GM18873 (cell line): Measurements from ENCODE around the gene PRAMEF14.
"Not testable (repeated sequence)": the region's sequence is repeated elsewhere in the genome, so short reads cannot be mapped to it uniquely, and the experiment has no call there.

Experiments
- ATAC-seq: cut with Tn5 transposase; IDR thresholded peaks from one replicate; pipeline ENCODE4 v1.9.1; 2021; ENCODE audit warnings: mild to moderate bottlenecking, moderate library complexity, moderate number of reproducible peaks; ENCODE audit not compliant: unreplicated experiment, low FRiP score

PRAMEF14 gene

GRCh38 chr1:13347034-13347433 is at the start of gene PRAMEF14:
TSS of gene PRAMEF14 (minus strand) at chr1:13347134. CDS start at chr1:13345314, 1,820 bp downstream.
- not testable (repeated sequence) for ATAC-seq

- ATAC-seq = not testable (repeated sequence)
Measured at GRCh38 chr1:13395311-13395710, 48.4 kb upstream of the PRAMEF14 start.

- not testable (repeated sequence) for ATAC-seq
Measured at GRCh38 chr1:13394761-13395160, 47.8 kb upstream of the PRAMEF14 start.

GRCh38 chr1:13393004-13393403 is 46.1 kb upstream of the PRAMEF14 start:
- not testable (repeated sequence) for ATAC-seq

GRCh38 chr1:13389332-13389731 is 42.4 kb upstream of the PRAMEF14 start, which contains the start of gene PRAMEF17:
TSS of gene PRAMEF17 (plus strand) at chr1:13389632. CDS start at chr1:13389658, 26 bp downstream.
- ATAC-seq = not testable (repeated sequence)

GRCh38 chr1:13380380-13380779 is 33.4 kb upstream of the PRAMEF14 start:
- ATAC-seq = not testable (repeated sequence)

- not testable (repeated sequence) for ATAC-seq
Measured at GRCh38 chr1:13378983-13379382, 32.0 kb upstream of the PRAMEF14 start.

- not testable (repeated sequence) for ATAC-seq
Measured at GRCh38 chr1:13368544-13368943, 21.6 kb upstream of the PRAMEF14 start.

GRCh38 chr1:13366536-13366935 is 19.6 kb upstream of the PRAMEF14 start:
- ATAC-seq = not testable (repeated sequence)

GRCh38 chr1:13364928-13365327 is 18.0 kb upstream of the PRAMEF14 start:
- not testable (repeated sequence) for ATAC-seq

- ATAC-seq = not testable (repeated sequence)
Measured at GRCh38 chr1:13362364-13362763, 15.4 kb upstream of the PRAMEF14 start.

GRCh38 chr1:13356774-13357173 is 9.8 kb upstream of the PRAMEF14 start:
- ATAC-seq = not testable (repeated sequence)

- not testable (repeated sequence) for ATAC-seq
Measured at GRCh38 chr1:13354475-13354874, 7.5 kb upstream of the PRAMEF14 start.

GRCh38 chr1:13353476-13353875 is 6.5 kb upstream of the PRAMEF14 start:
- not testable (repeated sequence) for ATAC-seq

- ATAC-seq = not testable (repeated sequence)
Measured at GRCh38 chr1:13342496-13342895, 4.4 kb downstream of the PRAMEF14 start.

GRCh38 chr1:13315281-13315680 is 31.7 kb downstream of the PRAMEF14 start, which contains the start of gene PRAMEF15:
TSS of gene PRAMEF15 (plus strand) at chr1:13315581. CDS start at chr1:13318408, 2,827 bp downstream.
- not testable (repeated sequence) for ATAC-seq

GRCh38 chr1:13303239-13303638 is 43.7 kb downstream of the PRAMEF14 start, which contains the start of gene PRAMEF33:
TSS of gene PRAMEF33 (plus strand) at chr1:13303539. CDS start at chr1:13305955, 2,416 bp downstream.
- ATAC-seq = not testable (repeated sequence)

GRCh38 chr1:13302197-13302596 is 44.7 kb downstream of the PRAMEF14 start:
- ATAC-seq = not testable (repeated sequence)

GRCh38 chr1:13298699-13299098 is 48.2 kb downstream of the PRAMEF14 start:
- ATAC-seq = not testable (repeated sequence)

- not testable (repeated sequence) for ATAC-seq
Measured at GRCh38 chr1:13297216-13297931, 49.6 kb downstream of the PRAMEF14 start.
